OCI-LY3 (cell line): ENCODE data around the gene MASP1.

Experiments
- CTCF ChIP-seq: fragments of 200-600, 300-600 bp; sonication (generic); IDR thresholded peaks from 2 replicates; pipeline ENCODE4 v1.5.1; 2014; ENCODE audit warnings: antibody characterized with exemption, low read length, low read depth
- EZH2phosphoT487 ChIP-seq: fragments of 200-600 bp; shearing (Covaris generic); IDR thresholded peaks from 2 replicates; pipeline ENCODE4 v1.6.1; 2018; ENCODE audit warnings: antibody characterized with exemption, mixed run types, low read depth

GRCh38 chr3:187191271-187191670 is 100.3 kb downstream of the MASP1 start:
- TF ChIP-seq CTCF = no peak
- no peak for TF ChIP-seq EZH2phosphoT487
